T1000 (cell line): Measurements from ENCODE around the gene STAC2.
"Not testable (repeated sequence)": the region's sequence is repeated elsewhere in the genome, so short reads cannot be mapped to it uniquely, and the experiment has no call there.

Experiments used
- DNase-seq: peaks from one replicate; lab custom pipeline; 2025; ENCODE audit warnings: mixed read lengths; lab: John Stamatoyannopoulos, UW

Gene STAC2, protein sequence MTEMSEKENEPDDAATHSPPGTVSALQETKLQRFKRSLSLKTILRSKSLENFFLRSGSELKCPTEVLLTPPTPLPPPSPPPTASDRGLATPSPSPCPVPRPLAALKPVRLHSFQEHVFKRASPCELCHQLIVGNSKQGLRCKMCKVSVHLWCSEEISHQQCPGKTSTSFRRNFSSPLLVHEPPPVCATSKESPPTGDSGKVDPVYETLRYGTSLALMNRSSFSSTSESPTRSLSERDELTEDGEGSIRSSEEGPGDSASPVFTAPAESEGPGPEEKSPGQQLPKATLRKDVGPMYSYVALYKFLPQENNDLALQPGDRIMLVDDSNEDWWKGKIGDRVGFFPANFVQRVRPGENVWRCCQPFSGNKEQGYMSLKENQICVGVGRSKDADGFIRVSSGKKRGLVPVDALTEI

DNA sequence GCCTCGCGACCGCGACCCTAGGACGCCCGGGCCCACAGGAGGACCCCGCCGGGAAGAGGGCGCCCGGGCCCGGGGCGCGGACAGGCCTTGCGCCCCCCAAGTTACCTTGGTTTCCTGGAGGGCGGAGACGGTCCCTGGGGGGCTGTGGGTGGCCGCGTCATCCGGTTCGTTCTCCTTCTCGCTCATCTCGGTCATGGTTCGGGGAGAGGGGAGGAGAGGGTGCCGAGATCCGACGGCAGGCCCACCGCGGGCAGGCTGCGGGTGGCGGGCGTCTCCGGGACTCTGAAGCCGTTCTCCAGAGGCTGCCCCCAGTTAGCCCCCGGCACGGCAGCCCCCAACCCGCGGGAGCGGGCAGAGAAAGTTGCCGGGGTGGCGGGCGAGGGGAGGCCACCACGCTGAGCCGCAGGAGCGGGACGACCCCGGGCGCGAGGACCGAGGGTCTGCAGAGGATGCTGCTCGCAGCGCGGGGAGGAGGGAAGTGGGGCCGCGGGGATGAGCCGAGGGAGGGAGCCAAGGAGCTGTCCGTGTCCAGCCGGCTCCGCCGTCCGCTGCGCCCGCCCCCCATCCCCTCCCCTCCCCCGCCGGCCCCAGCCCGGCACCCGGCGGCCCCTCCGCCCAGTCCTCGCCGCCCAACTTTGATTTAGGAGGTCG lies at the start of gene STAC2:
TSS of gene STAC2 (minus strand) at position 638 of the 651 bp plus-strand sequence. CDS start at position 195, 443 bp downstream.
- DNase-seq, result peak; percentile 29

DNA sequence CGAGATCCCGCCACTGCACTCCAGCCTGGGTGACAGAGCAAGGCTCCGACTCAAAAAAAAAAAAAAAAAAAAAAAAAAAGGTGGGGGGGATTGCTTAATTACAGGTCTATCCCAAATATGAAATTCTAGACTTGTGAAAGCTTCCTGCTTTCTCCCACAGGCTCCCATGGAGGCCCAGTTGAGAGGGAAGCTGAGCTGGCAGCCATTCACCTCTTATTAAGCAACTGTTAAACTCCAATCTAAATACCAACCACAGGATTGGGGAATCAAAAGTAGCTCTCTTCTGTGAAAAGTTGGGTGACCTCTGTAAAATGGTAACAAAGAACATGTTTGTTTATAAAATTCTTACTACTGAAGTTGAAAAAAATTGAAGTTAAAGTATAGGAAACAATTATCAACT lies 45.8 kb upstream of the STAC2 start:
- no peak for DNase-seq

DNA sequence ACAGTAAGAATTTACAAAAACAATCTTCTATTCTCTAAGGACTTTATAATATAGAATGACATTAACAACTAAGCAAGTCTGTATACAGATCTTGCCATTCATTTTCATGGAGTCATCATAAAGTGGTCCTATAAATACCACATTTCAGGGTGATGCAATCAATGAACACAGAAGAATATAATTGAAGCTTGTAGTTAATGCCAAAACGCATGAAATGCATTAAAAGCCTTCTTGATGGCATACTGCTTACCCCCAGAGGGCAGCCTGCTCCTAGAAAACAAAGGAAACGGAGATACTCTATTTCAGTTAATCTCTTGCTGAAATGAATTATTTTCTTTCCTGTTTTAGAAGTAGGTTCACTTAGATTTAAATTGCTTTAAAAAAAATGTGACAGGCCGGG lies 45.2 kb upstream of the STAC2 start:
- no peak for DNase-seq

DNA sequence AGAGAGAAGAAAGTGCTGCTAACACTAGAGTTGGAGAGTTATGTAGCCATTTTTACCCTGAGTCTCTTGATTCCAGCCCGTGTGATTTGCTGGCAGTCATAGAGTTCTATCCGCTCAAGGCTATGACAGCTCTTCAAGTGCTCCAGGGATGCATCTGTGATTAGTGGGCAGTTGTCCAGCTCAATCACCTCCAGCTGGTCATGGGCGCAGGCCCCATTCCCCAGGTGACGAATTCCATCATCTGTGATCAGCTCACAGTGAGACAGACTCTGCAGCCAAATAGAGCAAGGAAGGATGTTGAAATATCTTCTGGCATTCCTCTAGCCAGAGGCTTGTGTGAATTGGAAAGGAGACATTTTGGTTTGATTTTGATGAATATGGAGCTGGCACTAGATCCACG lies 38.4 kb upstream of the STAC2 start:
- DNase-seq, result no peak

DNA sequence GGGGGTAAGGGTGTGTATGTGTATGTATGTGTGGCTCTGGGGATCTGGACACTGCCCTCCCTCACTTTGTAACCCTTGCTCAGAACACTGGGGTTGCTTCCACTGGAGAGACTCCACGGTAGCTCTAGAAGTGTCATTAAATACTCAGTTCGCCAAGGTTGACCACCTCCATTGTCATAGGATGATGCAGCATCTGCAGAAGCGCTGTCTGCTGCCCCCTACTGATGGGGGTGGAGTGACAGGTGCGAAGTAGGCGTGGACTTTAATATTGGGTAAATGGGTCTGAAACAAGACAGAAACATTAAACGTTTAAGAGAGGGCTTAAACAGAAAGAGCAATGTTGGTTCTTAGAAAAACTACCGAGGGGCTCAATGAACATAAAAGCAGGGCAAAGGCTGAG lies 35.5 kb upstream of the STAC2 start:
- no peak for DNase-seq

DNA sequence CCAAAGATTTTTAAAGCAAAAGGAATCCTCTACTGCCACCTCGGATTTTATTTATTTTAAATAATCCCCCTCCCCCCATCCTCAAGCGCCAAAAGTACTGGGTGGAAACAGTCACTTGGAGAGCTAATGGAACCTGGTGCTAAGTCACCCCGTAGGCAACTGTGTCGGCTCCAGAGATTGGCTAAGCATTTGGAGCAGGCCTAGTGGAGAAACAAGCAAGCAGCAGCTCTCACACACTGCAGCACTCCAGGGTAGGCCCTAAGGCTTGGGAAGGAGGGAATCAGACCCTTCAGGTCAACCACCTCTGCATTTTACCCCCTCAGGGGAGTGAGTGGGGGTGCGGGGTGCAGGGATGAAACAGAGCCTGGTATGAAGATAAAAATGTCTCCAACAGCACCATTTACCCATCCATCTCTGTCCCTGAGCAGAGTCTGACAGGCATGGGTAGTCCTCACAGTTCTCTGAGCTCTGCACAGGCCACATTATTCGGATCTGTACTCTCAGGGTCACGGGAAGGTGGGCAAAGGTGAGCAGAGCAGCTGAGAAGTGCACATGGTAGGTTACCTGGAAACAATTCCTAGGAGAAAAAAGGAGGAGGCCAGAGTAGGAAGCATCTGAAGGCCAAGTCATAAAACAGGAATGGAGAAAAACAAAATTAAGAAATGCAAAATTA lies 27.2 kb upstream of the STAC2 start:
- DNase-seq, result no peak

DNA sequence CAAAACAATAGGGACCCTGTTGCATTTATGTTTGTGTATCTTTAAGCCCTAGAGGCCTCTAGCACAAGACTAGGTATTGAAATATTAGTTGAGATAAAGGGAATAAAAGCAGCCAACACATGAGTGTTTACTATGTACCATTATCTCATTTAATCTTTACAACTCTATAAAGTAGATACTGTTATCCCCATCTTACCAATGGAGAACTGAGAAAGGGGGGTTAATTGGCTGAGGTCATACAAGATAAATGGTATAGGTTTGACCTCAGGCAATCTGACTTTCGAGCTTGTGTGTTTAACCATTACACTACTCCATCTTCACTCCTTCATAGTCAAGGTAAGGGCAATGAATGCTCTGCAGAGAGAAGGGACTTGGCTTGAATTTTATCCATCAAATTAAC lies 26.3 kb upstream of the STAC2 start:
- DNase-seq, result no peak

DNA sequence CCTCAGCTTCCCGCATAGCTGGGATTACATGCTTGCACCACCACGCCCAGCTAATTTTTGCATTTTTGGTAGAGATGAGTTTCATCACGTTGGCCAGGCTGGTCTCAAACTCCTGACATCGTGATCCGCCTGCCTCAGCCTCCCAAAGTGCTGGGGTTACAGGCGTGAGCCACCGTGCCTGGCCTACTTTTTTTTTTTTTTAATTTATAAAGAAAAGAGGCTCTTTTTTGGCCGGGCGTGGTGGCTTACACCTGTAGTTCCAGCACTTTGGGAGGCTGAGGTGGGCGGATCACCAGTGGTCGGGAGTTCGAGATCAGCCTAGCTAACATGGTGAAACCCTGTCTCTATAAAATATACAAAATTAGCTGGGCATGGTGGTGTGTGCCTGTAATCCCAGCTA lies 24.3 kb upstream of the STAC2 start:
- DNase-seq, result not testable (repeated sequence)

DNA sequence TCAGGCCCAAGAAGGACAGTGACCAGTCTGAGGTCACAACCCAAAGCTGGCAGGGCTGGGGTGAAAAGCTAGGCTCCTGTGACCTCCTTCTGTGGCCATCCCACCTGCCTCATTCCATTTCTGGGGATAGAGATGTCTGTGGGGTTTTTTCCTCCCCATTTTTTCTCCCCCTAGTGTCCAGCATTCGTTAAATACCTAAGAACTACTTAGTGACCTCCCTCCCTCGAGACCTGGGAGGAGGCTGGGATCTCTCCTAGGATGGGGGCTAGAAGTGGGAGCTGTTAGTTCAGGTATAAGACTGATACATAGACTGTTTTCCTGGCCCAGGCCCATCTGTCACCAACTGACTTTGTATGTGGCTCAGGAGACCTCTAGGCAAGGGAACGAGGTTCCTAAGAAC lies 20.5 kb upstream of the STAC2 start:
- DNase-seq, result no peak

DNA sequence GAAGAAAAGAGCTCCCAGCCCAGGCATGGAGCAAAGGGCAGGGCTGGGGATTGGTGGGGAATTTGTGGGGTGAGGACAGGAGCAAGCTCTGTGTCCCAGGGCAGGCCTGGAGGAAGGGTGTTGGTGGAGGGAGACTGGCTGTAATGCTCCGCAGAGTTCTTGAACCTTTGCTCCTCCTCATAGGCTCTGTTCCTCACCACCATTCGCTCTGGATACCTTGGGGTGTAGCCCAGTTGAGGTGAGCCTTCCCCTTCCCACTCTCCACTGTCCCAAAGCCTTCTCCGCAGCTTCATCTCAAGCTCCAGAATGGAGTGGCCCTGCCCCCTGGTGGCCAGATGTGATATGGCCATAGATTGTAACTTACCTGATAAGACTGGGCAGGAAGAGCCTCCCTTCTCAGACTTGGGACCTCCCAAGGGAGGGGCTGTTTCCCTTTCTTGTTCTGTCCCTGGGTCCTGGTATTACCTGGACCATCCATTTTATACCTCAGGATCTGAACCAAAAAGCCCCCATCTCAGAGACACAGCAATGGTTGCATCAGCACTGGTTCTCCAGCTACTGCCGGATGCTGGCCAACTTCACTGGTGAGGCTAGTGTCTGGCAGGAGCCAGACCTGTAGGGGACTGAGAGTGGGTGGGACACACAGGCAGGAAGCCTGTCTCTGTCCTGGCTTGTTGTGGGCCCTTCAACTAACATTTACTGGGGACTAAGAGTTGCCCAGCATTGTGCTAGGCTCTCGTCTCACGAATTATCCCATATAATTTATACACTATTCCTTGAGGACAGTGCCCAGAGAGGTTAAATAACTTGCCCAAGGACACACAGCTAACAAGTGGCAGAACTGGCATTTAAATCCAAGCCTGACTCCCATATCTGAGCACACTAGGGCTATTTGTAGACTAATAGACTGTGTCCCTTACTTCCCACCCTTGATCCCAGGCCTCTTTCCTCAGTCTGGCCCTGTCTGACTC lies 19.1 kb upstream of the STAC2 start:
- peak; percentile 74 for DNase-seq

DNA sequence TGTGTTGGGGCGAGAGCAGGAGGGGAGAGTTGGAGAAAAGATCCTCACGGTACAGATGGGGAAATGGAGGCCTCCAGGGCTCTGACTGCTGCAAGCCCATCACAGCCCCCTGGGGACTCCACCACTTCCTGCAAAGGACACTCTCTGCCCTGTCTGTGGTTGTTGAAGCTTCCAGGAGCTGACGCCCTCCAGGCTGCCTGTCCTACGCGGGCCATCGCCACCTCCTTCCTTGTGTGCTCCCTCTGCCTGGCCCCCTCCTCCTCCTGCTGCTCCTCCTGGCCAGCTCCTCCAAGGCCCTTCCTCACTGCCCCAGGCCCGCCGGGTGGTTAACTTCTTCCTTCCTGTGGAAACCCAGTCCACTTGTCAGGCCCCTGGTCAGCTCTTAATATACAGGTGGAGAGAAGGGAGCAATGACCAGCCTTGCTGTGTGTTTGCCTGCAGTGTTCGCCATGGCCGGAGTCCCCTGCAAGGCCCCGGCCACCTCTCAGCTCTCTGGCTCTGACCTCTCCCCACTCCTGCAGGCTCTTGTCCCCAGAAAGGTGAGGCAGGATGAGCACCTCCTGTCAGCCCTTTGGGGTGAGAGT lies 18.4 kb upstream of the STAC2 start:
- DNase-seq, result no peak

DNA sequence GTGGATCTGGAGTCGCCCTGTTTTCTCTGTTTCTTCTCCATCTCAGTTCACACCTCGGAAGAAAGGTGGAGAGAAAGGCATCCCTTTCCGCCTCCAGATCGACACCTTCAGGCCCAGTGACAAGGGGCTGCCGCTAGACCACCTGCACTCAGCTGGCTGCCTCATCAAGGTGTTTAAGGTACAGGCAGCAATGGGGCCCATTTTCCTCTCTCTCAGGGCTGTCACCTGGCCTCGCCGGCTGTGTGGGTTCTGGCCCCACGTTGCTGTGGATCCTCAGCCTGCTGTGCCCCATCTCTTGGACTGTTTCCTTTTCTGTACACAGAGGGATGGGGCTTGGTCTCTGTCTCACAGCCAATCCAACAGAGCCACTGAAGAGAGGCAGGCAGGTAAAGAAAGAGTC lies 17.4 kb upstream of the STAC2 start:
- no peak for DNase-seq

DNA sequence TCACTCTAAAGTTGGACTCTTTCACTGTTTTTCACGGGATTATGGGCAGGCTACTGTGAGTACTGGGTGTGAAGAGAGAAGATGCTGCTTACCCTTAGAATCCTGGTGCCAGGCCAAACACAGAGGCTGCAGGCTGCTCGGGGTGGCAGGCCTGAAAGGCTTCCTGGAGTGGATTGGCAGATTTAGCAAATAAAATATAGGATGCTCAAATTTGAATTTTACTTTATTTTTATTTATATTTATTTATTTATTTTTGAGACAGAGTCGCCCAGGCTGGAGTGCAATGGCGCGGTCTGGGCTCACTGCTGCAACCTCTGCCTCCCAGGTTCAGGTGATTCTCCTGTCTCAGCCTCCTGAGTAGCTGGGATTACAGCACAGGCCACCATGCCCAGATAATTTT lies 14.9 kb upstream of the STAC2 start:
- no peak for DNase-seq

DNA sequence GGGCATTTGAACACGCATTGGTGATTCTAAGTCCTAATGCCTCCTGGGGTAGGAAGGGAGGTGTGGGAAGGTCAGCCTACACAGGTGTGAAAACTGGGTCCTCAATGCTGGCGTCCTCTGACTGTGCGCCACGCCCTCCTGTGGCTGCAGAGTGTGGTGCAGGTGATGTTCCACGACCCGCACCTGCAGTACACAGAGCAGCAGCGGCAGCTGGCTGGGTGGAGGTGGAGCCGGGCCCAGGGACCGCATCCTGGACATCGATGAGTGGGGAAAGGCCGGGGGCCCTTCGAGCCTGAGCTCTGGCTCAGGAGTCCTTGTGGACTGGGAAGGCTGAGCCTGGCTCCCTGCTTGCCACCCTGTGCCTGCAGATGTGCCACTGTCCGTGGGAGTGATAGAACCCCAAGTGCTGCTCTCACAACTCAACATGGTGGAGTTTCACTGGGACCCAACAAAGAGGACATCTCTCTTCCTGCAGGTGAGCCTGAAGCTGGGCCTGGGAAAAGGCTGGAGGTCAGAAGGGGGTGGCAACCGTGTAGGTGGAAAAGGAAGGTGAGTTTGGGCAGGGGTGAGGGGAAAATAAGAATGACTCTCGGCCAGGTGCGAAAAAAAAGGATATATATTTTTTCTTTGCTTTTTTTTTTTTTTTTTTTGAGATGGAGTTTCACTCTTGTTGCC lies 14.0 kb upstream of the STAC2 start:
- DNase-seq, result no peak

DNA sequence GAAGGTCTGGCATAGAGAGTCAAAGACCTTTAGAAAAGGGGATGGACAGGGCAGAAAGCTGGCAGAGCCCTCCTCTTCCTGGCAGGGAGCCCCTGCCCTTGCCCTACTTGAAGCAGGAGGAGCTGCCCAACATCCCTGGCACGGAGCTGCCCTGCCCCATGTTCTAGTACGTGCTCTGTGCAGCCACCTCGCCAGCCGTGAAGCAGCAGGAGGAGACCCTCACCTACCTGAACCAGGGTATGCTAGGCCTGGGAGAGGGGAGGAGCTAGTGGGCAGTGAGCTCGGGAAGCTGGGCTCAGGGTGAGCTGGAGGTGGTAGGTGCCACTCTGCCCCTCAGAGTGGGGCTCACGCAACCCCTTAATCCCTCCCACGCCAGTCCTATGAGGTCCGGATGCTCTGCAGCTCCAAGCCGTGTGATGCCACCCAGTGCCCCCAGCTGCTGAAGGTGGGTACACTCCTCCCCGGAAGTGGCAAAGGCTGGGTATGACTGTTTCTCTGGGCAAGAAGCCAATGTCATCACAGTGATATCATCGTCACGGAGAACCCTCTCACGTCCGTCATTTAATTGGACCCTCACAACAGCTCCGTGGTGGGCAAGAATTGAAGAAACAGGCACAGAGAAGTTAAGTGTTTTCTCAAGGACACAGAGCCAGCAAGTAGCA lies 12.7 kb upstream of the STAC2 start:
- DNase-seq, result peak; percentile 46

DNA sequence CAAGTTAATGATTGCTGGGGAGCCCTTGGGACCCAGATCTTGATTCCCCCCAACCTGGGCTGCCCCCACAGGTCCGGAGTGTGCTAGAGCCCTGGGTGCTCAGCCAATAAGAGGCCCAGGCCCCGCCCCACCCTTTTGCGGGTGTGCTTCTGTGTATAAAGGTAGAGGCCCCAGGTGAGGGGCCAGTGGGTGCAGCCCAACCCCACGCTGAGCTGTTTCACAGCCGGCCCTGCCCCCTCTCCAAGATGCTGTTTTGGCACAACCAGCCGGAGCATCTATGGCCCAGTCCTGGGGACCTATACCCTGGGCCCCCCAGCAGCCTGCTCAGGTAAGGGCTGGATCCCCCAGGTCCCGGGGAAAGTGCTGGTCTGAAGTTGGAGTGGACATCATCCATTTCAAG lies 11.8 kb upstream of the STAC2 start:
- no peak for DNase-seq

DNA sequence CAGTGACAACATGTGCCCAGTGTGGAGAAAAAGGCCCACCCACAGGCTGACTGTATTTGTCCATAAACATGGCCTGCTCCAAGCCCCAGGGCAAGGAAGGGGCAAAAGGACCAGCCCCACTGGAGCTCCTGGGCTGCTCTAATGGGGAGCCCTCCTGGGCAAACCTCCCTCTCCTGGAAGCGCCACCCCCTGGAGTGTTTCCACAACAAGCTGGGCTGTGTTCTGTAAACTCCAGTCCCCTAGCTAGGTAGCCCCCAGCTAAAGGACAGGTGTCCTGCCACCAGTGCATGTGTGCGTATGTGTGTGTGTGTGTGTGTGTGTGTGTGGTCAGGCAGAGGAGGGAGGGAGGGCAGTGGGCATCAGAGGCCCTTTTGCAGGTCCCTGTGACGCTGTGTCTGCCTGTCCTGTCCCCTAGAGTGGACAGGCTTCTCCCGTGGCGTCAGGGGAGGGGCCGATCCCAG lies 11.3 kb upstream of the STAC2 start:
- DNase-seq, result no peak

DNA sequence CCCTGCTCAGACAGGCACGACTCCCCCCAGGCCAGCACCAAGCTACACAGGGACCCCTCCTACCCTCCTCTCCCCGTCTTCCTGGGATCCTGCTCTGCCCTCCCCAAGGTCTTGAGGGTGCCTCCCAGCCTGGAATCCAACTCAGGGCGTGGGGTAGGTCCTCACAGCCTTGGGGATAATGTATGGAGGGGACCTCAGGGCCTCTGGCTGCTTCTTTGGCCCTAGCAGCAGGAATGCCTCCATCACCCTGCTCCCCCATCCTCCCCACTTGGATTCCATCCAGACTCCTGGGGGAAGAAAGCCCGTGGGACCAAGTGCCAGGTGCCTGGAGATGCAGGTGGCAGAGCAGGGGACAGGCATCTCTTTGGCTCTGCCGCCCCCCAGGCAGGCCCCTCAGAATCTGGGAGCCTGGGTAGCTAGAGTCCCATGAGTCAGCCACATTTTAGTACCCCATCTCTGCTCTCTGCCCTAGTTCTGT lies 10.7 kb upstream of the STAC2 start:
- no peak for DNase-seq

DNA sequence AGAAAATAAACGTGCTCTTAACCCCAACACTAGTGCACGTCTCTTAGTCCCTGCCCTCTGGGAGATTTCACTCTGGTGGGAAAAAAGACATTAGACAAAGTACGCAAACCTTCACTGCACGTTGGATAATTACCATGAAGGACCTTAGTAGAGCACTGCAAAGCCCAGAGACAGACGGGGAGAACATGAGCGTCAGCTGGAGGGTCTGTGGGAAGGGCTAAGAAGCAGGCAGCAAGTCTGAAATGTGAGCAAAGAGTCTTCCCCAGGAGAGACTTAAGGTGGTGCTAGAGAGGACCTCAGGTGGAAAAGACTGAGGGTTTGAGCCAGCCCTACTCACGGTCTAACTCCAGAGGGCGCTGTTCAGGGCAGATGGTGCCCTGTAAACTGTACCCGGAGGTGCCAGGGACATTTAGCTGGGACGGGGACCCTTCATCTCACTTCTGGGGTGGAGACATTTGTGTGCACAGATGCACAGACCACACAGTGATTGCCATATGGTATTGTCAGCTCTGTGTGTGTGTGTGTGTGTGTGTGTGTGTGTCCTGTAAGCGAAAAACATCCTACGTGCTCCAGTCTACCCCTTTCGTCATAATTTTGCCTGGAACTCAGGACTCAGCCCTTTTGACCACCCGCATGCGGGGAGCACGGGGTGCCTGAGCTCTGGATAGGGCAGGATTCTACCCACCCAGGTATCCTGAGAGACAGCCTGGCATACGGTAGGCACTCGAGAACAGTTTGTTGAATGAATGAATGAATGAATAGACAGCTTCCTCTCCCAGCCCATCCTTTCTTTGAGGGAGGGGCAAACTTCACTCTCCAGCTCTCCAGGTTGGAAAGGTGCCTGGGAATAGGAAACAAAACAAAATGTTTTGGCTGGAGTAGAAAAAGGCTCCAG lies 10.1 kb upstream of the STAC2 start:
- DNase-seq, result no peak
